ENCODE results near the gene TBX10. TPM values are rescaled to one million over a fixed set of nuclear protein-coding genes. Genes with fewer than 3 reads are reported as not detected.

The TBX10 gene
- polyA plus RNA-seq, 1 donor (not counting 4 experiments of a cell fraction or from before 2014, with no cell fraction given), result not detected

DNA sequence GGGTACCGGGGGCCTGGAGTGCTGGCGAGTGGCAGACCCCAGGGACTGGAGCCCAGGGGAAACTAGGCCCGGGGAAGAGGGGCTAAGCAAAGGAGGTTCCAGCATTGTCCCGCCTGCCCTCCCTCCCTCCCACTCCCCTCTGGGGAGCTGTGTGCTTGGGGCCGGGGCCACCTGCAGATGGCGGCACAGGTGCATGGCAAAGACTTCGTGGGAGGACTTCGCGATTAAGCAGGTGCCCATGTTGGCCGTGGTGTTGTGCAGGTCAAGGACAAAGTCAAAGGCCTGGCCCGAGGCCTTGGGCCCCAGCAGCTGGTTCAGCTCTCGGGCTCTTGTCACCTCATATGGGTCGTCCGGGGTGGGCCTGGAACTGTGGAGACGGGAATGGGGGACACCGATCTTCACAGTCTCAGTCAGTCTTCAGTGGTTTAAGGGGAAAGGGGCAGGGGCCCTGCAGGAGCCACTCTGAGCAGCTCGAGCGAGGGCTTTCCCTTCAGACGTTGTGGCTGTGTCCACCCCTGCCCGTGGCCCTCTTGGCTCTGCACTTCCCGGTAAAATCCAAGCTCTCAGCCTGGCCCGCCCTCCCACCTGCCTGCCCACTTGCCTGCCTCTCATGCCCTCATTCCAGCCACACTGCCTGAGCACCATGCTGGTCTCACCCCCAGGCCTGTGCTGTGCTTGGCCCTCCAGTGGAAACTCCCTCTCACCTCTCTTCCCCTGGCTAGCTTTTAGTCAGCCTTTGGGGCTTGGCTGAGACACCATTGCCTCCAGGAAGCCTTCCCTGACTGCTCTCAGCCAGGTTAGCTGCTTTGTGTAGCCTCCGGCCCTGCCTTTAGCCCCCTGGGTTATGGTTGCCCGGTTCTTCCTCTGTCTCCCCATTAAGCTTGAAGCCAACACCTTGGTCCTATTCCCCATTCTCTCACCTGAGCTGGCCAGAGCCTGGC lies 6.2 kb upstream of the TBX10 start:
- H3K4me1 ChIP-seq (ENCODE audit: control insufficient read depth, extremely low read depth, insufficient read depth, low read length), result no peaks in the 10 kb centered on the region
- H3K27me3 ChIP-seq (ENCODE audit: control insufficient read depth, extremely low read depth, insufficient read depth, low read length), result no peaks in the 10 kb centered on the region

DNA sequence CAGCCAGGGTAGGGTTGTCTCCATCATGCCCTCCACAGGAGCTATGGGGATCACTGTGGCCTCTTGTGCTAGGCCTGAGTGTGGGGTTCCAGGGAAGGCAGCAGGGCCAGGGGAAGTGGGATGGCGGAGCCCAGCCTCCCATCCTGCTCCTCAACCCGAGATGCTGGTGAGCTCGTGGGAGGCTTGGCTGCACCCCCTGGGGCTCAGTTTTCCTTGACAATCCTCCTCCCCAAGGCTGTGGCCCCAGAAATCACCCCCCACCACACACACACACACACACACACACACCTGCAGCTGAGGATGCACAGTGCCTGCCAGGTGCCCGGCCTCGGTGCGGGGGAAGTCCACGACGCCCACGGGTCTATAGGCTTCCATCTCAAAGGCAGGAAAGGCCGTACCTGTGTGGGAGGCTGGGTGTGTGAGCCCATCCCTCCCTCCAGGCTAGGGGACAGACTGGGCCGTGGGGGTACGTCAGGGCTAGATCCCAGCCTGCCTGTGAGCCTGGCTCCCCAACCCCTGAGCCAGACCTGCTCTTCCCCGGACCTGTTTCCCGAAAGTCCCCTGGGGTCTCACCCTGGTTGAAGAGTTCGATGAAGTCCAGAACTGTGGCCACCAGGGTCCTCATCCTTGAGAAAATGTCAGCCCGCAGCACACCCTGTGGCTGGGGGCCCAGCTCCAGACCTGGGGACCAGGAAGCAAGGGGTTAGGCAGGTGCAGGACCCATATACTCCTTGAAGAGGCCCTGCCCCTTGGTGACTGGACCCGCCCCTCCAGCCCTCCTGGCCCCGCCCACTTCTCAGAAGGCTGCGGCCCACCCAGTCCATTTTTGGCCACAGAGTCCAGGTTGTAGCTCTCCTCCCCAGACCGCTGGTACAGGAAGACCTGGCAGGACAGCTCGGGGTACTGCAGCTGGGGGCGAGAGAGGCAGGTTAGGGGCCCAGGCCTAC lies 5.2 kb upstream of the TBX10 start:
- FAIRE-seq (no peak), DNase-seq (ENCODE audit: low read depth, low spot score) (no peak)
- Histone ChIP-seq H3K9me1 (ENCODE audit: control insufficient read depth, extremely low read depth, insufficient read depth, low read length) (no peaks in the 10 kb centered on the region), H3K4me2 (ENCODE audit: control insufficient read depth, extremely low read depth, insufficient read depth, low read depth, low read length) (no peak overlapping the region), H3K27me3 (ENCODE audit: control insufficient read depth, extremely low read depth, insufficient read depth, low read length) (peaks cover 7% of the 10 kb centered on the region), H3K36me3 (ENCODE audit: control insufficient read depth in 2 of 2, extremely low read depth in 1 of 2, insufficient read depth in 2 of 2, low read length in 2 of 2) (no peaks in the 10 kb centered on the region), H2AFZ (ENCODE audit: control insufficient read depth, low read length) (no peak overlapping the region), H3K27ac (ENCODE audit: control insufficient read depth, insufficient read depth, low read length) (no peak overlapping the region), H3K4me3 (ENCODE audit: control insufficient read depth in 2 of 3, extremely low read depth in 1 of 3, insufficient read depth in 2 of 3, low read depth in 1 of 3, low read length in 3 of 3) (no peak overlapping the region), H4K20me1 (ENCODE audit: control insufficient read depth, extremely low read depth, insufficient read depth, low read length) (no peaks in the 10 kb centered on the region), H3K79me2 (ENCODE audit: control insufficient read depth, insufficient read depth, low read length) (no peaks in the 10 kb centered on the region), H3K9me3 (ENCODE audit: control insufficient read depth, low read depth, low read length) (no peaks in the 10 kb centered on the region), H3K4me1 (ENCODE audit: control insufficient read depth, extremely low read depth, insufficient read depth, low read length) (no peaks in the 10 kb centered on the region), H3K9ac (ENCODE audit: control insufficient read depth, extremely low read depth, insufficient read depth, low read length) (no peak overlapping the region)
- TF ChIP-seq EZH2 (IDR thresholded peaks at IDR 0.05; ENCODE audit: low read length) (no peak), CTCF (optimal IDR thresholded peaks at IDR 0.05 in 1 of 3, IDR thresholded peaks at IDR 0.05 in 1 of 3, conservative IDR thresholded peaks at IDR 0.05 in 1 of 3; ENCODE audit: extremely low read depth in 1 of 3, insufficient read depth in 2 of 3, low read length in 3 of 3) (no peak)
- dilution Hi-C loops (cut with MboI; ENCODE audit: extremely low pct_ligation_motif_present, low sequenced_read_pairs), result no loop called here

More for the DNA sequence above, 6.2 kb upstream of the TBX10 start:
- Histone ChIP-seq H3K79me2 (ENCODE audit: control insufficient read depth, insufficient read depth, low read length) (no peaks in the 10 kb centered on the region), H3K36me3 (ENCODE audit: control insufficient read depth in 2 of 2, extremely low read depth in 1 of 2, insufficient read depth in 2 of 2, low read length in 2 of 2) (no peaks in the 10 kb centered on the region), H4K20me1 (ENCODE audit: control insufficient read depth, extremely low read depth, insufficient read depth, low read length) (no peaks in the 10 kb centered on the region), H3K9me1 (ENCODE audit: control insufficient read depth, extremely low read depth, insufficient read depth, low read length) (no peaks in the 10 kb centered on the region), H3K4me2 (ENCODE audit: control insufficient read depth, extremely low read depth, insufficient read depth, low read depth, low read length) (no peak overlapping the region), H3K9me3 (ENCODE audit: control insufficient read depth, low read depth, low read length) (no peaks in the 10 kb centered on the region), H3K27ac (ENCODE audit: control insufficient read depth, insufficient read depth, low read length) (no peak overlapping the region), H2AFZ (ENCODE audit: control insufficient read depth, low read length) (no peak overlapping the region), H3K4me3 (ENCODE audit: control insufficient read depth in 2 of 3, extremely low read depth in 1 of 3, insufficient read depth in 2 of 3, low read depth in 1 of 3, low read length in 3 of 3) (no peak overlapping the region), H3K9ac (ENCODE audit: control insufficient read depth, extremely low read depth, insufficient read depth, low read length) (no peak overlapping the region)
- FAIRE-seq (no peak), DNase-seq (ENCODE audit: low read depth, low spot score) (no peak)
- TF ChIP-seq CTCF (optimal IDR thresholded peaks at IDR 0.05 in 1 of 3, IDR thresholded peaks at IDR 0.05 in 1 of 3, conservative IDR thresholded peaks at IDR 0.05 in 1 of 3; ENCODE audit: extremely low read depth in 1 of 3, insufficient read depth in 2 of 3, low read length in 3 of 3), result peak in 1 of 3 experiments; percentile 33
- TF ChIP-seq EZH2 (IDR thresholded peaks at IDR 0.05; ENCODE audit: low read length), result no peak
- dilution Hi-C loops (cut with MboI; ENCODE audit: extremely low pct_ligation_motif_present, low sequenced_read_pairs), result no loop called here

Data from keratinocyte (primary cell).